ENCODE data around the gene C2orf15.

C2orf15 gene

DNA sequence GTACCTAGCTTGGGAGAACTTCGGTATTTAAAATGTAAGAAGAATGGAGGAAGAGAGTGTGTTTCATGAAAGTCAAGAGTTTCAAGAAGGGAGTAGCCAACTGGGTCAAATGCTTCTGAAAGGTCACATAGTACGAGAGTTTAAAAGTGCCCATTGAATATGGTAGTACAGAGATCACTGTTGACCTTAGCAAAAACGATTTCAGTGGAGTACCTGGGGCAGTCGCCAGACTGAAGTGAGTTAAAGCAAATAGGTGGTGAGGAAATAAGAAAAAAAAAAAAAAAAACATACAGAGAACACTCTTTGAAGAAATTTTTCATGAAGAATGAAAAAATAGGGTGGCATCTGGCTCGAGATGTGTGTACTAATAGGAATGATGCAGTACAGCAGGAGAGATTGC is 24.7 kb downstream of the C2orf15 start:
- H3K27ac ChIP-seq, result no peak overlapping the region
- TF ChIP-seq, protein P1, sequence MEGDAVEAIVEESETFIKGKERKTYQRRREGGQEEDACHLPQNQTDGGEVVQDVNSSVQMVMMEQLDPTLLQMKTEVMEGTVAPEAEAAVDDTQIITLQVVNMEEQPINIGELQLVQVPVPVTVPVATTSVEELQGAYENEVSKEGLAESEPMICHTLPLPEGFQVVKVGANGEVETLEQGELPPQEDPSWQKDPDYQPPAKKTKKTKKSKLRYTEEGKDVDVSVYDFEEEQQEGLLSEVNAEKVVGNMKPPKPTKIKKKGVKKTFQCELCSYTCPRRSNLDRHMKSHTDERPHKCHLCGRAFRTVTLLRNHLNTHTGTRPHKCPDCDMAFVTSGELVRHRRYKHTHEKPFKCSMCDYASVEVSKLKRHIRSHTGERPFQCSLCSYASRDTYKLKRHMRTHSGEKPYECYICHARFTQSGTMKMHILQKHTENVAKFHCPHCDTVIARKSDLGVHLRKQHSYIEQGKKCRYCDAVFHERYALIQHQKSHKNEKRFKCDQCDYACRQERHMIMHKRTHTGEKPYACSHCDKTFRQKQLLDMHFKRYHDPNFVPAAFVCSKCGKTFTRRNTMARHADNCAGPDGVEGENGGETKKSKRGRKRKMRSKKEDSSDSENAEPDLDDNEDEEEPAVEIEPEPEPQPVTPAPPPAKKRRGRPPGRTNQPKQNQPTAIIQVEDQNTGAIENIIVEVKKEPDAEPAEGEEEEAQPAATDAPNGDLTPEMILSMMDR (conservative IDR thresholded peaks at IDR 0.05), result no peak
- no peak for TF ChIP-seq ZFX (IDR thresholded peaks at IDR 0.05)

DNA sequence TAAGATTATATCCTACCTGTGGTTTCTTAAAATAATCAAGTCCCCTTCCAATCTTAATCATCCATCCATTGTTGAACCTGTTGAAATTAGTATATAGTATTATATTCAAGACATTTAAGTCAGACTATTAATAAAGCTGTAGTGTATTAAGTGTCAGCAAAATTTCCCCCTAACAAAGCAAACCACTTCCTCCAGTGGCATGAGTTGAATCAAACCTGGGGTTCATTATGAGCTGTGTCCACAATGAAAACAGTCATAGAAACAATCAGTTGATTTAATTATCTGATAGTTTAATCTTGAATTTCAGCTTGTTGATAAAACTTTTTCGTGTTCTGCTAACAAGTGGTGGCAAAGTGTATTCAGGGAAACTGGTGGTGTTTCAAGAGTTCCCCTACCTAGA is 28.0 kb downstream of the C2orf15 start:
- no peak overlapping the region for H3K27ac ChIP-seq
- TF ChIP-seq, protein P1 (conservative IDR thresholded peaks at IDR 0.05), result no peak
- TF ChIP-seq ZFX (IDR thresholded peaks at IDR 0.05), result no peak

DNA sequence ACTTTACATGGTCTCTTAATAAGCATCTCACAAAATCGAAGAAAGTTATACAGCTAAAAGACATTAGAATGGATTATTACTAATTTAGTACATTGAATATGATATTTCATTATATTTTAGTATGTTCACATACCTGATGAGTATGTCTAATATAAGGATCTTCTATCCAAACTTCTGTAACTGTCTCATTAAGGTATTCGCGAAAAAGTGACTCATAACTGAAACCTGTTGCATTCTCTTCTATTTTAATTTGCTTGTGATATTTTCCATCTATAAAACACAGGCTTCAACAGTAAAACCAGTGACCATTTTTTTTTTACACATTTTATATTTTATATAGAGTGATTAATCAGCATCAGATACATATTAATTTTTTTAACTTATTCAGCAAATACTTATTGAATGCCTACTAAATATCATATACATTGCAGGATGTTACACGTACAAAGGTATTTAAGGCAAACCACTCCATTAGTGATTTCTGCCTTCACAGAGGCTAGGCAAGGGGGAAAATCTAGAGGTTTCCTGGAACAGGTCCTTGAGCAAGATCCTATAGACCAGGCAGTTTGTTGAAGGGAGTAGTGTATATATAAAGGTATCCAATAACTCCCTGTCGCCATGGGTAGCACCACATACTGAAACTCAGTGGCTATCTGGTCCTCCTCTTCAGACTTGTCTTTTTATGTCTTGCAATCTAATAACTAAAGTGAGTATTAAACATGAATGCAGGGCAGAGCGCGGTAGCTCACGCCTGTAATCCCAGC is 30.1 kb downstream of the C2orf15 start:
- no peak for TF ChIP-seq ZFX (IDR thresholded peaks at IDR 0.05)
- TF ChIP-seq, protein P1 (conservative IDR thresholded peaks at IDR 0.05), result no peak

DNA sequence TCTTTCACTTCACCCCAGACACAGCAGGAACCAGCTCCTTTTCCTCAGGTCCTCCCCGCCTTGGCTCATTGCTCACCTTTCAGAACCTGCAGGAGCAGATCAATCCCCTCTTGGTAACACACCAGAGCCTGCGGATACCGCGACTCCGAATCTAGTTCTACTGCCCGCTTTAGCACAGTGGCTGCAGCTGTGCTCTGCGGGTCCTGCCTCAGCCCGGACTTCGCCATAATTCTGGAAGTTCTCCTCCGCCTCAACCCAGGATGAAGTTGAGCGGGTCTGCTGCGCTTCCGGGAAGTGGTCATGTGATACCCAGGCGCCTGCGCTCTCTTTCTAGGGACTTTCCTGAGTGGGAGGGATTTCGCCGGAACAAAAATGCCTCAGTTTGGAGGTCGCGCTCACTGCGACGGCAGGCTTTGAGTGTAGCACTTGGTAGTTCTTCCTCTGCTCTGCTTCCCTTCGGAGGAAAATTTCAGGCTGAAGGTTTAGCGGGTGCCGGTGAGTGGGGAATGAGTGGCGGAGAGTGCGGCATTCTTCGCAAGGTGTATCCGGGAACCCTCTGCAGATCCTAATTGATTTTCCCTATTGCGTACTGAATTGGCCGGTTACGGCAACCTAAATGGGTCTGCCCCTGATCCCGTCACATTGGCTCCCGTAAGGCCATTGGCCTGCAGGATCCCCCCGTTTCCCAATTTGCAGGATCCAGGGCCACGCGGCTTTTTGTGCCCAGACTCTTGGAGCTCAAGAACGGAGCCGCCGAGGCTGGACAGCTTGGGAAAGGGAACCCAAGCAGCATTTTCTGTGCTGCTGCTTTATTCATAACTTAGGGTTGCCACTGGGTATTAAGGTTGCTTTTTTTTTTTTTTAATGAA is 39.5 kb downstream of the C2orf15 start, which contains the start of the genes MITD1 and MRPL30:
Gene MITD1, minus strand, starts transcription at position 304 of the 869 bp plus-strand sequence. Its CDS starts 77 bp downstream, at position 227.
Gene MRPL30, plus strand, starts transcription at position 430 of the 869 bp plus-strand sequence. CDS start 5,020 bp downstream, outside the sequence.
- TF ChIP-seq, protein P1 (conservative IDR thresholded peaks at IDR 0.05), result no peak
- TF ChIP-seq ZFX (IDR thresholded peaks at IDR 0.05), result peak; percentile 44; the same call in 1 of the 2 replicates
- H3K27ac ChIP-seq, result peak within 1 kb of the TSS; percentile 77

More for the DNA sequence above, 30.1 kb downstream of the C2orf15 start:
- H3K27ac ChIP-seq, result no peak overlapping the region

DNA sequence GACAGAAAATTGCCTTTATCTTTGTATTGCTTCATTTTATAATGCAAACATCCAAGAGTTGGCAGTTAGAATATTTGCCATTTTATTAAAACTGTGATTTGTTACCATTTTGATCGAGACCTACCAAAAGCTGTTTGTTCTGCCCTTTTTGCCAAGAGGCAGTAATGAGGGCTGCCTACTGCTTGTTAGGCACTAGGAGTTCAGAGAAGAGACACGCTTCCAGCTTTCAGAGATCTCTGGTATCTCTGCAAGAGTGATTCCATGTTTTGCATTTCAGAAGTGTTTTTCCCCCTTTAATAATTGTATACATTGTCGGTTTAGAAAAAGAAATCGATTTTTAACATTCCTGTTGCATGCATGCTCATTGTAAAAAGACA is 40.1 kb downstream of the C2orf15 start:
- no peak for TF ChIP-seq ZFX (IDR thresholded peaks at IDR 0.05)
- TF ChIP-seq, protein P1 (conservative IDR thresholded peaks at IDR 0.05), result no peak
- H3K27ac ChIP-seq, result peak overlapping the region; percentile 77

DNA sequence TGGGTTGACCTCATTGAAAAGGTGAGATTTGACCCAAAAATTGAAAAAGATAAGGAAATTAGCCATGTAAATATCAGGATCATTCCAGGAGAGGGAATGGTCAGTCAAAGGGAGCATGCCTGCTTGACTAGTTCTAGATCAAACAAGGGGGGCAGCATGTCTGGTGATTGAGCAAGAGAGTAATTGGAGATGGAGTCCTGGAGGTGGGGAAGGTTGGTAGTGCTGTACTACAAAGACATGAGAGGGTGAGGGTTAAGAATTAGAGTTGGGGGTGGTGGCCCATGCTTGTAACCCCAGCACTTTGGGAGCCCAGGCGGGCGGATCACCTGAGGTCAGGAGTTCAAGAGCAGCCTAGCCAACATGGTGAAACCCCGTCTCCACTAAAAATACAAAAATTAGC is 41.5 kb downstream of the C2orf15 start:
- TF ChIP-seq ZFX (IDR thresholded peaks at IDR 0.05), result no peak
- TF ChIP-seq, protein P1 (conservative IDR thresholded peaks at IDR 0.05), result no peak
- peak overlapping the region; percentile 71 for H3K27ac ChIP-seq

DNA sequence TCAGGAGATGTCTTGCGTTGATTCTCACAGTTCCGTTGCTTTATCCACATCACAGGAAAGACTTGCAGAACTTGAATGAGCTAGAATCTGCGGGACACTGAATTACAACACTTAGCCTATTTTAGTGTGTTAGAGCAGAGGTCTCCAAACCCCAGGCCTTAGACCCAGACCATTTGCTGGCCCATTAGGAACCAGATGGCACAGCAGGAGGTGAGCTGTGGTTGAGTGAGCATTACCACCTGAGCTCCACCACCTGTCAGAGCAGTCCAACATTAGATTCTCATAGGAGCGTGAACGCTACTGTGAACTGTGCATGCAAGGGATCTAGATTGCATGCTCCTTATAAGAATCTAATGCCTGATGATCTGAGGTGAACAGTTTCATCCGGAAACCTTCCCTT is 43.3 kb downstream of the C2orf15 start:
- TF ChIP-seq, protein P1 (conservative IDR thresholded peaks at IDR 0.05), result no peak
- no peak overlapping the region for H3K27ac ChIP-seq

Data from C4-2B (cell line).